ENCODE results near the gene TMEM38B.

DNA sequence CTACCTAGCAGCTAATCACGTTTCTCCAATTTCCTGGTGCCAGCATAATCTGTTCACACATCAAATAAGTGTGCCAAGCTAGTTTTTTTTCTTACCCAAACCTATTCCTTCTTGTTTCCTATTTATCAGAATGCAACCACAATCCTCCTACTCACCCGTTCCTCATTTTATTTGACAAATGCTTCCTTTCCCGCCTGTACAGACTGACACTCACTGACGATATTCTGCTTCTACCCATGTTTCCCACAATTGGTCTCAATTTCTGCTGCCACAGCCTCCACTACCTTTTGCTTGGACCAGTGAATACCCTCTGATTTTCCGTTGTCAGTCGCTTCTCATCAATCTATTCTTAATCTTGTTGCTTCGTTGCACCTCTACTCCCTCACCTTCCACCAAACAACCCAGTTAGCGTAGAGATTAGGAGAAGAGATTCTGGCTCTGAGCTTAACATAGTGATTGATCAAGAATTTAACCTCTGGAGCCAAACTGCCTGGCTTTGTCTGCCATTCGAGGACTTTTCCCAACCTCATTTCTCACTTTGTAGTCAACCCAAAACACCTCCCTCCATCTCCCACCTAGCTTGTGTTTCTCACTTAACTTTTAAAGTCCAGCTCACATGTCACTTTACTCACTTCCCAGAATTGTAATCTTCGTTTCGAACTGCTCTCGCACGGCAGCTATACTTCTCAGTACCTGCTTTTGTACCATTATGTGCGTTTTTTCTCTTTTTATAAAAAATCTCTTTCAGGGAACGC, 729 bp upstream of the TMEM38B start:
- TF ChIP-seq YY1 (IDR thresholded peaks at IDR 0.05; ENCODE audit: insufficient read depth, insufficient read length) = no peak
- no peak for TF ChIP-seq ZNF274 (IDR thresholded peaks at IDR 0.05; ENCODE audit: low read depth, low read length)
- TF ChIP-seq SUZ12 (IDR thresholded peaks at IDR 0.05; ENCODE audit: extremely low read depth, insufficient read depth, insufficient read length) = no peak

Measured in NT2/D1 (cell line).